Mononuclear cell (primary cell): Measurements from ENCODE around the gene ANKRD31. TPM values are rescaled to one million over a fixed set of nuclear protein-coding genes. Genes with fewer than 3 reads are reported as not detected.
"Not testable (repeated sequence)": the region's sequence is repeated elsewhere in the genome, so short reads cannot be mapped to it uniquely, and the experiment has no call there.

ENCODE experiments used
- H3K27me3 ChIP-seq: 2 replicates; pipeline ENCODE4 v1.6.0; 2011; ENCODE audit warnings: low read length, control low read depth; ENCODE audit not compliant: insufficient read depth
- H3K4me1 ChIP-seq: 2 replicates; pipeline ENCODE4 v1.5.1; 2011; ENCODE audit warnings: mild to moderate bottlenecking, low read length, control low read depth; ENCODE audit not compliant: insufficient read depth
- H3K4me3 ChIP-seq: 2 replicates; pipeline ENCODE4 v1.5.1; 2011; ENCODE audit warnings: mild to moderate bottlenecking, low read length, moderate library complexity
- H3K9me3 ChIP-seq: 2 replicates; pipeline ENCODE4 v1.5.1; 2011; ENCODE audit warnings: low read depth, mild to moderate bottlenecking, control low read depth, low read length
- total RNA-seq: library from RNA; depleted of rRNA; stranded (reverse); fragments of >200 nt; gene quantifications from one replicate; pipeline ENCODE4 v1.2.3, GENCODE V29; 2012

Gene ANKRD31
- total RNA-seq, 1 donor = 0.63 TPM

- Histone ChIP-seq H3K9me3 (no peaks in the 10 kb centered on the region), H3K4me3 (no peak overlapping the region), H3K27me3 (no peaks in the 10 kb centered on the region), H3K4me1 (no peaks in the 10 kb centered on the region)
These were observed 37.6 kb downstream of the ANKRD31 start for GRCh38 chr5:75199071-75199470.

GRCh38 chr5:75197745-75198144 is 38.9 kb downstream of the ANKRD31 start:
- H3K27me3 ChIP-seq = no peaks in the 10 kb centered on the region
- H3K9me3 ChIP-seq = no peaks in the 10 kb centered on the region
- H3K4me1 ChIP-seq = no peaks in the 10 kb centered on the region
- H3K4me3 ChIP-seq = no peak overlapping the region

GRCh38 chr5:75192804-75193203 is 43.9 kb downstream of the ANKRD31 start:
- Histone ChIP-seq H3K9me3 (no peaks in the 10 kb centered on the region), H3K27me3 (no peaks in the 10 kb centered on the region), H3K4me3 (no peak overlapping the region), H3K4me1 (no peaks in the 10 kb centered on the region)

- Histone ChIP-seq H3K9me3 (no peaks in the 10 kb centered on the region), H3K4me1 (no peaks in the 10 kb centered on the region), H3K4me3 (no peak overlapping the region), H3K27me3 (no peaks in the 10 kb centered on the region)
These were observed 44.4 kb downstream of the ANKRD31 start for GRCh38 chr5:75192264-75192663.

- Histone ChIP-seq H3K4me3 (no peak overlapping the region), H3K4me1 (no peaks in the 10 kb centered on the region), H3K27me3 (no peaks in the 10 kb centered on the region), H3K9me3 (no peaks in the 10 kb centered on the region)
These were observed 46.5 kb downstream of the ANKRD31 start for GRCh38 chr5:75190227-75190626.

- no peaks in the 10 kb centered on the region for H3K27me3 ChIP-seq
- H3K4me3 ChIP-seq = no peak overlapping the region
- no peaks in the 10 kb centered on the region for H3K4me1 ChIP-seq
- no peaks in the 10 kb centered on the region for H3K9me3 ChIP-seq
These were observed 47.3 kb downstream of the ANKRD31 start for GRCh38 chr5:75189353-75189752.

GRCh38 chr5:75185763-75186162 is 50.9 kb downstream of the ANKRD31 start:
- no peak overlapping the region for H3K4me3 ChIP-seq
- no peaks in the 10 kb centered on the region for H3K4me1 ChIP-seq

GRCh38 chr5:75176009-75176408 is 60.7 kb downstream of the ANKRD31 start:
- not testable (repeated sequence) for H3K27me3 ChIP-seq, H3K4me1 ChIP-seq, H3K4me3 ChIP-seq, H3K9me3 ChIP-seq

More at GRCh38 chr5:75185763-75186162, 50.9 kb downstream of the ANKRD31 start:
- no peaks in the 10 kb centered on the region for H3K9me3 ChIP-seq
- H3K27me3 ChIP-seq = no peaks in the 10 kb centered on the region

- not testable (repeated sequence) for H3K27me3 ChIP-seq, H3K4me1 ChIP-seq, H3K4me3 ChIP-seq, H3K9me3 ChIP-seq
These were observed 61.8 kb downstream of the ANKRD31 start for GRCh38 chr5:75174872-75175271.

- H3K4me3 ChIP-seq = no peak overlapping the region
These were observed 67.2 kb downstream of the ANKRD31 start for GRCh38 chr5:75169516-75169915.

GRCh38 chr5:75168026-75168735 is 68.5 kb downstream of the ANKRD31 start:
- Histone ChIP-seq H3K4me3 (no peak overlapping the region), H3K9me3 (no peaks in the 10 kb centered on the region), H3K4me1 (no peaks in the 10 kb centered on the region), H3K27me3 (no peaks in the 10 kb centered on the region)

More at GRCh38 chr5:75169516-75169915, 67.2 kb downstream of the ANKRD31 start:
- H3K4me1 ChIP-seq = no peaks in the 10 kb centered on the region
- H3K9me3 ChIP-seq = no peaks in the 10 kb centered on the region
- no peaks in the 10 kb centered on the region for H3K27me3 ChIP-seq

- Histone ChIP-seq H3K9me3 (no peaks in the 10 kb centered on the region), H3K4me1 (no peaks in the 10 kb centered on the region), H3K27me3 (no peaks in the 10 kb centered on the region), H3K4me3 (no peak overlapping the region)
These were observed 69.3 kb downstream of the ANKRD31 start for GRCh38 chr5:75167345-75167744.

- H3K27me3 ChIP-seq, H3K4me3 ChIP-seq, H3K4me1 ChIP-seq: not testable (repeated sequence)
- H3K9me3 ChIP-seq = peaks cover 17% of the 10 kb centered on the region
These were observed 75.2 kb downstream of the ANKRD31 start for GRCh38 chr5:75161508-75161907.

GRCh38 chr5:75156585-75156984 is 80.1 kb downstream of the ANKRD31 start:
- H3K27me3 ChIP-seq = no peaks in the 10 kb centered on the region
- peaks cover 17% of the 10 kb centered on the region for H3K9me3 ChIP-seq
- no peaks in the 10 kb centered on the region for H3K4me1 ChIP-seq

GRCh38 chr5:75152860-75153259 is 83.8 kb downstream of the ANKRD31 start:
- Histone ChIP-seq H3K27me3 (no peaks in the 10 kb centered on the region), H3K4me3 (no peak overlapping the region)

More at GRCh38 chr5:75156585-75156984, 80.1 kb downstream of the ANKRD31 start:
- H3K4me3 ChIP-seq = no peak overlapping the region

GRCh38 chr5:75148051-75148450 is 88.6 kb downstream of the ANKRD31 start:
- no peaks in the 10 kb centered on the region for H3K9me3 ChIP-seq
- H3K4me1 ChIP-seq = no peaks in the 10 kb centered on the region
- no peaks in the 10 kb centered on the region for H3K27me3 ChIP-seq
- no peak overlapping the region for H3K4me3 ChIP-seq

More at GRCh38 chr5:75152860-75153259, 83.8 kb downstream of the ANKRD31 start:
- H3K4me1 ChIP-seq = no peaks in the 10 kb centered on the region
- H3K9me3 ChIP-seq = no peaks in the 10 kb centered on the region
